ENCODE data around the gene RASSF9.

The RASSF9 gene

DNA sequence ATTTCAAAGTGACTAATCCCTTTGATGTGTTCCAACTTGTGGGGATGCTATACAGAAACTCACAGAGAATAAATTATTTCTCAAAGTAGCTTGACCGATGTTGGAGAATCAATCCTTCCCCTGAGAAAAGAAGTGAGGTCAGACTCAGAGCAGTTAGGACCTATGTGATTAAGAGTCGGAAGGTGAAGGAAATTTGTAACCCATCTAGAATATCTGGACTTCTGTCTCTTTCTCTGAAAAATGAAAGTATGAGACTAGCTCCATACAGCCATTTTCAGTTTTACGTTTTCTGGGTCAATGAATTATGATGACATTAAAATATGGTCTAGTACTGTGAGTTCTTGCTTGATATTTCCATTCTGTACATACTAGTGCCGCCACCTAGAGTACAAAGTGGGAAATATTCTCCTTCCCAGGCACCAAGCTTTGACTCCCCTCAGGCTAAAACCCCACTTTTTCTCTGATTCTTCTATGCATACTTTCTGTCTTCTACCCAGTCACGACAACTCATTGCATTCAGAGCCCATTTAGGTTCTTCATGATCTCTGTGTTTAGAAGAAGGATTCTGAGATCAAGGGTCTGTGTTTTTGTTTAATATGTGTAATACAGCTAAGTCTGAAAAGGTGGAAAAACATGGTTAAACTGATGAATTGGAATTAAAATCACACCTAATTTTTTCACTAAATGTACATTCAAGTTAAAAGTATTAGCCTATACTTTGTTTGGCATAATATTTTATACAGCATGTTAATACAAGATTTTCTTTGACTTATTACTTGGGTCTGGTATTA, 31.0 kb upstream of the RASSF9 start:
- TF ChIP-seq CTCF (IDR thresholded peaks at IDR 0.05; ENCODE audit: unreplicated experiment in 3 of 3), result peak; percentile 78 to 87 (median 80)
- H3K27ac Mint-ChIP-seq, result peak overlapping the region in 2 of 3 experiments; percentile 27 to 59
- H3K4me1 Mint-ChIP-seq, result peaks cover 9% of the 10 kb centered on the region
- peak overlapping the region; percentile 12 to 47 (median 31) for H3K4me3 Mint-ChIP-seq
- H3K9me3 Mint-ChIP-seq, result no peaks in the 10 kb centered on the region
- H3K36me3 Mint-ChIP-seq (ENCODE audit: low read depth), result no peaks in the 10 kb centered on the region
- H3K27me3 Mint-ChIP-seq (ENCODE audit: low read depth), result peaks cover 4% of the 10 kb centered on the region

GRCh38 chr12:85865890-85866289, 29.7 kb upstream of the RASSF9 start:
- Mint-ChIP-seq H3K4me3 (no peak overlapping the region), H3K9me3 (peaks cover 2% of the 10 kb centered on the region), H3K27ac (no peak overlapping the region), H3K4me1 (peaks cover 9% of the 10 kb centered on the region), H3K36me3 (ENCODE audit: low read depth) (no peaks in the 10 kb centered on the region), H3K27me3 (ENCODE audit: low read depth) (peaks cover 4% of the 10 kb centered on the region)
- TF ChIP-seq CTCF (IDR thresholded peaks at IDR 0.05; ENCODE audit: unreplicated experiment in 3 of 3), result no peak

GRCh38 chr12:85856966-85857365, 20.8 kb upstream of the RASSF9 start:
- no peaks in the 10 kb centered on the region for H3K4me1 Mint-ChIP-seq

DNA sequence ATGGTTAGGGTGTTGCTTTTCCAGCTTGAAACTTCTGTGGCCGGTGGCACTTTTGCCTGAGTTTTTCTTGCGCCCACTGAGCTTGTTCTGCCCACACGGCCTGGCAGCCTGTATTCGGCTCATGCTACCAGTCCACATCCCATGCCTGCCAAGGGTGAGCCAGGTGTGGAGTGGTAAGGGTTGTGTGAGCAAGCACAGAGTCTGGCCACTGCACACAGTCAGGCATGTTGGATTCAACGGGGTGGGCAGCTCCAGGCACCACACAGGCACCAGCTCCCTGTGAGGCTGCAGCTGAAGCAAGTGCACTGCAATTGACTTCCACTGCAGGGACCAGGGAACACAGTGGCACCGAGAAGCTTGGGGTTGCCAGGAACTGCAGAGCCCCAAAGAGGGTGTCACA, 19.1 kb upstream of the RASSF9 start:
- Mint-ChIP-seq H3K4me3 (no peak overlapping the region), H3K27me3 (ENCODE audit: low read depth) (peaks cover 3% of the 10 kb centered on the region), H3K9me3 (peaks cover 11% of the 10 kb centered on the region), H3K4me1 (no peaks in the 10 kb centered on the region), H3K27ac (no peak overlapping the region), H3K36me3 (ENCODE audit: low read depth) (no peaks in the 10 kb centered on the region)
- no peak for TF ChIP-seq CTCF (IDR thresholded peaks at IDR 0.05; ENCODE audit: unreplicated experiment in 3 of 3)

More at GRCh38 chr12:85856966-85857365, 20.8 kb upstream of the RASSF9 start:
- Mint-ChIP-seq H3K27ac (no peak overlapping the region), H3K4me3 (no peak overlapping the region), H3K36me3 (ENCODE audit: low read depth) (no peaks in the 10 kb centered on the region), H3K9me3 (peaks cover 5% of the 10 kb centered on the region), H3K27me3 (ENCODE audit: low read depth) (peaks cover 3% of the 10 kb centered on the region)
- TF ChIP-seq CTCF (IDR thresholded peaks at IDR 0.05; ENCODE audit: unreplicated experiment in 3 of 3), result no peak

GRCh38 chr12:85849344-85849743, 13.1 kb upstream of the RASSF9 start:
- Mint-ChIP-seq H3K4me1 (no peaks in the 10 kb centered on the region), H3K27ac (no peak overlapping the region), H3K4me3 (no peak overlapping the region), H3K36me3 (ENCODE audit: low read depth) (no peaks in the 10 kb centered on the region), H3K9me3 (peaks cover 11% of the 10 kb centered on the region), H3K27me3 (ENCODE audit: low read depth) (no peaks in the 10 kb centered on the region)
- TF ChIP-seq CTCF (IDR thresholded peaks at IDR 0.05; ENCODE audit: unreplicated experiment in 3 of 3), result no peak

Data from nephron (organoid).